HG03139 (cell line): Measurements from ENCODE around the gene PCARE.
"Not testable (repeated sequence)": the region's sequence is repeated elsewhere in the genome, so short reads cannot be mapped to it uniquely, and the experiment has no call there.

ENCODE experiments used
- ATAC-seq: cut with Tn5 transposase; IDR thresholded peaks from one replicate; pipeline ENCODE4 v1.9.1; 2021; ENCODE audit not compliant: unreplicated experiment

Gene PCARE

DNA sequence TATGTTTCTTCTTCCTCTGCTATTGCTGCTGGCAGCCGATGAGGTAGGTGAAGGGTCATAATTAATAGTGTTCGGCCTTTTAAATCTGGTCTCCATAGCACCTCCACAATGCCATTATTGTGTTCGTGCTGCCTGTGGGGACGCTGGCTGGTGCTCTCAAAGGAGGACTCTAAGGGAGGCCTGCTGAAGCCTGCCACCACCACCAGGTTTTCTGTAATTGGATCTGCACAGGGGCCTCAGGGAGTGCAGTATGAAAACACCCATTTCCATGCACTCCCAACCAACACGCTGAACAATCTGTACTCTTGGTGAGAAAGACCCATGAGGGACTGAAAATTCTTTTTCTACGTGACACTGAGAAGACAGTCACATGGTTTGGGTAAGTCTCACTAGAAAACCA lies 23.2 kb upstream of the PCARE start:
- ATAC-seq = no peak

GRCh38 chr2:29096969-29097368 lies 22.6 kb upstream of the PCARE start:
- ATAC-seq = no peak

- not testable (repeated sequence) for ATAC-seq
These were observed 16.0 kb upstream of the PCARE start for GRCh38 chr2:29090311-29090710.

DNA sequence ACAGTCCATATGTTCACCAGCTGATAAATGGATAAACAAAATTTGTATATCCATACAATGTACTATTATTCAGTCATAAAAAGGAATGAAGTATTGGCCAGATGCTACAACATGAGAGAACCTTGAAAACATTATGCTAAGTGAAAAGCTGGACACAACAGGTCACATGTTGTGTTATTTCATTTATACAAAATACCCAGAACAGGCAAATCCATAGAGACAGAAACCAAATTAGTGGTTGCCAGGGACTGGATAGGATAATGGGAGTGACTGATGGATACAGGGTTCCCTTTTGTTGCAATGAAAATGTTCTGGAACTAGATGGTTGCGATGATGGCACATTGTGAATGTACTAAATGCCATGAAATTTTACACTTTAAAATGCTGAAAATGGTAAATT lies 10.2 kb upstream of the PCARE start:
- ATAC-seq = no peak

DNA sequence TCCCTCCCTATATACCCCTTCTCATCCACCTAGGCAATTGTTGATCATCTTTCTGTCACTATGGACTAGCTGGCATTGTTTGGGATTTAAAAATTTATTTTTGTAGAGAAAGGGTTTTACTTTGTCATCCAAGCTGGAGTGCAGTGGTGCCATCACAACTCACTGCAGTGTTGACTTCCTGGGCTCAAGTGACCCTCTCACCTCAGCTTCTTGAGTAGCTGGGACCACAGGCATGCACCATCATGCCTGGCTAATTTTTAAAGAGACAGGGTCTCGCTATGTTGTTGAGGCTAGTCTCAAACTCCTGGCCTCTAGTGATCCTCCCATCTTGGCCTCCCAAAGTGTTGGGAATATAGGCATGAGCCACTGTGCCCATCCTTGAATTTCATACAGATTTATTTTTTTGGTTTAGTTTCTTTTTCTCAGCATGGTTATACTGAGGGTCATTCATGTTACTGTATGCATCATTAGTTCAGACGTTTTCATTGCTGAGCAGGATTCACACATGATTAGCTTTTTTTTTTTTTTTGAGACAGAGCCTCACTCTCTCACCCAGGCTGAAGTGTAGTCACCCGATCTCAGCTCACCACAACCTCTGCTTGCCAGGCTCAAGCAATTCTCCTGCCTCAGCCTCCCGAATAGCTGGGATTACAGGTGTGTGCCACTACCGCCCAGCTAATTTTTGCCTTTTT lies 8.6 kb upstream of the PCARE start:
- ATAC-seq = no peak

DNA sequence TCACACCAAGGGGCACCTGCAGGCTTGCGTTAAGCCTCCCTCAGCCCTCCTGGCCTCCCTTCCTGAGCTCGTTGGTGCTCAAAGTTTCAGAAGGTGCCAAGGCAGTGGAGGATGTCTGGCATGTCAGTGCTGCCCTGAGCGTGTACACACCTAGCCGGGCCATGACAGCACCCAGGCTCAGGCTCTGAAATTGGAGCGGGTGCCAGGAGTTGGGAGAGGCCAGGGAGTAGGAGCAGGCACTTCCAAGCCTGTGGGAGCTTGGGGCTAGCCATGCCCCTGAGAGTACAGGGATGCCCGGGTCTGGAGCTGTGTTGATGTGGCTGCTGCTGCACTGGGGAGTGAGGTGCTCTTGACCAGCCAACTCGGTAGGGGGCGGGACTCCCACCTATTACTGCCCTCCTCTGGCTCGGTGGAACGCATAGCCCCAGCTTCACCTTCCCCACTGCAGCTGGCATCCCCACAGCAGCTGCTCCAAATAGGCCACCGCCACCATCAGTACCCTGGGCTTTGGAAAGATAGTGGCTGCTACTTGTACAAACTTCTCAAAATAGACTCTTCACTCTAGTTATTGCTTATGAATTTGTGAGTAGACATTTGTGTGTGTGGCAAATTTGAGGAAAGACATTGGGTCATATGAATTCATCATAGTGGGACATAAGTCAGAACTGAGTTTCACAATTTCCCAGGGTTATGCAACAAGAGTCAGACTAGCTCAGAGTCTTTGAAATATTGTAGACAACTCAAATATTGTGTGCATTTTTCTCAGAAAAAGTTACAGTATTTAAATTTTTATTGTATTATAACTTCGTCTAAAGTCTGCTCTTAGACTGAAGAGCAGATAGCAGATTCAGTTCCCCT lies 6.8 kb upstream of the PCARE start:
- no peak for ATAC-seq

DNA sequence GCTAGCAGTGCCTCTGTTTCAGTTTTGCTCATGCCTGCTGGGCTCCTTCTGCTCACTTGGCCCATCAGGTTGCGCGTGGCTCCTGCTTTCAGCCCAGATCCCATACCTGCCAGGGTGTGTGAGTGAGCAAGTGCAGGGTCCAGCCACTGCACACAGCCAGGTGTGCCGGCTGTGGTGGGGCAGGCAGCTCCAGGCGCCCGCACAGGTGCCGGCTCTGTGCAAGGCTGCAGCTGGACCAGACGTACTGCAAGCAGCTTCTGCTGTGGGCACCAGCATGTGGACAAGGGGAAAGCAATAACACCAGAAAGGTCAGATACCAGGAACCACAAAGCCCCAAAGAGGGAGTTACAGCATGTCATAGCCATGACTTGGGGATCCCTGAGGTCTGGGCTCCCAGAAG lies 5.6 kb upstream of the PCARE start:
- no peak for ATAC-seq

DNA sequence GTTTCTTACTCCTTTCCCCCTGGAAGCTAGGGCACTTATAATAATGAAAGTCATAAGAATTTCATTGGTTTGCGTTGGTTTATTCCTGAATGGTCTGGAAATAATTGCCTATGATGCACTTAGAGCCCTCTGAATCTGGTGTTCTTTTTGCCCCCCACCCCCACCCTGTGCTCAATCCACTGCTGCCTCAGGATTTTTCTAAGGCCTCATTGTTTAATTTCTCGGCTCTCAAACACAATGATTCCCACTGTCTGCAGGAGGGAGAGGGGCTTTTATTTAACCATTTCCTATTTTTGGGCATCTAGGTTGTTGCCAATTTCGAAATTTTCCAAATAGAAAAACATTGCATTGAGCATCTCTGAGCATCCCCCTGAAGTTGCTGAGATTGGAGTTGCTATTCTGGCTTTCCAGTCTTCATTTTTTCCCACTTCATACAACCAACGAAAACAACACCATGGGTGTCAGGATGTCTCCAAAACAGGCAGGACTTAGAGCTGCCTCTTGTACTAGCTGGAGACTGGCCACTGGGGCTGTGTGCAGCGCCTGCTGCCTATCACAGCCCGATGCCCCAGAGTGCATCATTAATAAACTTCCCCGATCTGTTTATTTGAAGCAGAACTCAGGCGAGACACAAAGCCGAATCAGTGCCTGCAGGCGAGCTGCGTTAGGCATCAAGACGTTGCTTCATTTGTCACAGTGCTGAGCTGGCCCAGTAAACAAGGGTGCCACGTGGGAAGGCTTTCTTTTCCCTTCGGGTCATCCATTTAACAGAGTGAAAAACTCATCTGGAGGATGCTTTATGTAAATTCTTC lies 1.8 kb upstream of the PCARE start:
- ATAC-seq = no peak

DNA sequence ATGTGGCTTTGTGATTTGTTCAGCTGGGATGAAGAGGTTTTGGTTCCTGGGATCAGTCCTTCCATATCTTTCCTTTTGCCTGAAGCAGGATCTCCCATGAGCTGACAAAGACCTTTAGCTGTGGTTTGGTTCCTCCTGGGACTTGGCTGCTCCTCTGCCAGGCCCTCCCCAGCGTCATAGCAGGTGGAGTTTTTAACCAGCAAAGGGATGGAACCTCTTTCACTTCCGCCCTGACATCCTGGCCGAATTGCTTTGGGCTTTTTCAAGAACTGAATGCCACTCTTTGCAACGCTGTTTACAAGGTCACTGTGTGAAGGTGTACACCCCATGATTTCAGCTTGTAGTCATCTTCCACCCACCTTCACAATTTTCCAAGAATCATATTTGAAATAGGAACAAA lies 390 bp downstream of the PCARE start:
- ATAC-seq = no peak

- ATAC-seq = no peak
These were observed 1.2 kb downstream of the PCARE start for GRCh38 chr2:29072971-29073725.

DNA sequence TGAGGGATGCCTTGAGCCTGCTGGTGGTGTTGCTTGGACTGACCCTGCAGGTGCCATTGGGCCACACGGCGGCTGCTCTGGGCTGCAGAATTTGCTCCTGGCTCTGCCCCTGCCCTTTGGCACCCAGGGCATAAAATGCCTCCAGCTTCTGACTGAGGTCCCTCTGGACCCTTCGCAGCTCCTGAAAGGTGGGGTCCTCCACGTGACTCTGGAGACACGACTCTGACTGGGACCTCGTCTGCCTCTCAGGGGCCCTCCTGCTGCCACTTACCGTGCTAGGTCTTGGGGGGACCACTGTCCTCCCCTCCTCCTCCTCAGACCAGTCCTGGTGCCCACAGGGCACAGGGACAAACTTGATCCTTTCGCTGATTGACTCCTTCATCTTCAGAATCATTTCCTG lies 2.1 kb downstream of the PCARE start:
- ATAC-seq = no peak

DNA sequence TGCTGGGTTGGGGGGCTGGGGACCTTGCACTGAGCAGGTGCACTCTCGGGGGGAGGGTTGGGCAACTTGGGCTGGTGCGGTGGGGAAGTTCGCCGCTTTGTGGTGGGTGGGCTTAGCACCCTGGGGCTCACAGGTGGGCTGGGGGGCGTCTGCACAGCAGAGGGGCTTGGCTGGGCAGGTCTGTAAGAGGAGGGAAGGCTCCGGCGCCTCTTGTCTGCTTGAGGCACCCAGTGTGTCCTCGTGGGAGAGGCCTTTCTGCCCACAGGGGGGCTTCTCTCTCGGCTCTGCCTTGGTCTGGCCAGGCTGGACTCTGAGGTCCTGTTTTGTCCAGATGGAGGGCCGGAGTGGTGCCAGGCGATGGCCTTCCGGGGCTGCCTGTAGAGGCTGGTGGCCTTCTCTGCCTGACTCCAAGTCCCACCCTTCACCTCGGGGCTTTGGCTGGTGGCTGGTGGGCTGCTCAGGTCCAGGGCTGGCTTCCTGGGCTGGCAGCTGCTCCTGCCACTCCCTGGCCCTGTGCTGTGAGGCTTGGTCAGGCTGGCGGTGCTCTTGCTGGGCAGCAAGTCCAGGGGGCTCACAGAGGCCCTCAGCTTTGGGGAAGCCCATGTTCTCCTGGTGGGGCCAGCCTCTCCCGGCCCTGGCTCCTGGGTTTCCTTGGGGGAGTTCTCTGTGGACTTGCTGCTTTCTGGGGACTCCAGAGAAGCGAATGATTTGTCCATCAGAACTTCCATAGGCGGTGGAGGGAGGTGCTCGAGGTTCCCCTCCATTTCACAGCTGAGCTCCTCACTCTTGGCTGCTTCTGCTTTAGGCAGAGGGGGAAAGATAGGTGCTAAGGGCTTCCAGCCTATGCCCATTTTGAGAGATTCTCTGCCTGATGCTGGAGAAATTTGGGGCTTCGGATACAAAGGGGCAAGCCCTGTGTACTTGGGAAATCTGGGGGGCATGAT lies 3.0 kb downstream of the PCARE start:
- no peak for ATAC-seq

DNA sequence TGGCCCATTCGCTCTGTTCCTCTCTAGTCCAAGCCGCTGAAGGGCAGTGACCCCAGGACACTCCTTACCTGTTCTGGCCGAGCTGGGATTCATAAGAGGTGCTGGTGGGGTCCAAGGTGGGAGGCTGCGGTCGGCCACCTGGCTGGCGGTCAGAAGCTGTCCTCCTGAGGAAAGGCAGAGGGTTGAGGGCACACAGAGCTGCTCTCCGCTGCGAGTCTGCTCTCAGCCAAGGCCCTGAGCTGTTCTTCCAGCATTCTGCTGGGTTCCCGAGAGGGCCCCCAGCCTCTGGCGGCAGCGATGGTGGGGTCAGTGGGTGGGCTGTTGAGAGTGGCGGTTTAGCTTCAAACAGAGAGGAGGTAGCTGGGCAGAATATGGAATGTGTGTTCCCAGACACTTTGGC lies 3.8 kb downstream of the PCARE start:
- no peak for ATAC-seq

GRCh38 chr2:29068513-29068912 lies 5.8 kb downstream of the PCARE start:
- ATAC-seq = no peak

GRCh38 chr2:29066997-29067605 lies 7.2 kb downstream of the PCARE start:
- no peak for ATAC-seq

DNA sequence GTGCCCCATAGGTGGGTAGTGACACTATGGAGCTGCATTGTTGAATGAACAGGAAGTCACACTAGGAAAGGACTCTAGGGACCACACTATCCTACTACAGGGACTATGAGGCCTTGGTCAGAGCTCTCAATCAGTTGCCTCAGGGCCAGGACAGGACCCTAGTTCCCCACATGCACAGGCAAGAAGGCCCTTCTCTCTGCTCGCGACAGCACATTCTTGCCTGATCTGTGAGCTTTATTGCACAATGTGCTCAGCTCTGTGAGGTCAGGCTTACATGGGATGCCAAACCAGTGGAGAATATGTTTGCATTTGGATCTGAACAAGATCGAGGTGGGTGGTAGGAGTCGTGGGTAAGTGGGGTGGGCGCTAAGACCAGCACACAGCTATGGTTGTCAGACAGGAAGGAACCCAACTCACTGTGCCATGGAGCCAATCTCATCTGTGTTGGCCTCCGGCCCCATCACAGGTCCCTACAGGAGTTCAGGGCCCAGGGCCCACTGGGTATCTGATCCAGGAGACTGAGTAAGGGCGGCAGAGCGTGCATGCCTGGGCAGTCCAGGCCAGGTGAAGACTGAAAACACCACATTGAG lies 8.0 kb downstream of the PCARE start:
- no peak for ATAC-seq

GRCh38 chr2:29065068-29065811 lies 9.1 kb downstream of the PCARE start:
- ATAC-seq = no peak

GRCh38 chr2:29064746-29065067 lies 9.6 kb downstream of the PCARE start:
- no peak for ATAC-seq

GRCh38 chr2:29064346-29064715 lies 10.0 kb downstream of the PCARE start:
- ATAC-seq = no peak
